Stomach (tissue), 9 donors: ENCODE results near the gene DGLUCY. TPM values are rescaled to one million over a fixed set of nuclear protein-coding genes. Genes with fewer than 3 reads are reported as not detected.
A peak's percentile ranks its signal among the peaks of the same experiment; 100 is the strongest.

Source experiments
- DNase-seq, 2 donors: peaks; one replicate each; pipeline versions ENCODE4 v3.0.0 to v3.0.0-alpha.2; 2013 to 2019
- H3K27ac ChIP-seq, 5 donors: fragments of 200-600 bp in 4 of 5; sonication (generic) in 4 of 5; one replicate each; pipeline ENCODE4 v1.5.1; 2013 to 2019; ENCODE audit warnings: mild to moderate bottlenecking in 1 of 5, moderate library complexity in 1 of 5
- H3K27me3 ChIP-seq, 3 donors: fragments of 200-600 bp; sonication (generic); one replicate each; pipeline ENCODE4 v1.5.1; 2017 to 2019; ENCODE audit warnings: mixed run types in 1 of 3
- H3K36me3 ChIP-seq, 4 donors: fragments of 200-600 bp; sonication (generic); 1 replicate in 3 of 4; 2 replicates in 1 of 4; pipeline ENCODE4 v1.5.1; 2016 to 2019
- H3K4me1 ChIP-seq, 4 donors: fragments of 200-600 bp; sonication (generic); one replicate each; pipeline ENCODE4 v1.5.1; 2016 to 2019
- H3K4me3 ChIP-seq, 4 donors: fragments of 200-600 bp; sonication (generic) in 3 of 4; one replicate each; pipeline ENCODE4 v1.5.1; 2016 to 2019; ENCODE audit warnings: mild to moderate bottlenecking in 1 of 4
- H3K9me3 ChIP-seq, 4 donors: fragments of 200-600 bp; sonication (generic); one replicate each; pipeline ENCODE4 v1.5.1; 2016 to 2019
- EP300 ChIP-seq: sonication (generic); formaldehyde crosslinking; IDR thresholded peaks from one replicate; pipeline ENCODE4 v1.6.1; 2017; ENCODE audit warnings: antibody characterized with exemption
- POLR2A ChIP-seq, 4 donors: fragments of 450-650 bp; IDR thresholded peaks; one replicate each; pipeline ENCODE4 v1.6.1; 2016; ENCODE audit warnings: antibody characterized with exemption in 4 of 4, control low read depth in 2 of 4, mild to moderate bottlenecking in 1 of 4, moderate library complexity in 1 of 4
- POLR2AphosphoS5 ChIP-seq, 3 donors: sonication (generic); formaldehyde crosslinking; IDR thresholded peaks; one replicate each; pipeline ENCODE4 v1.6.1; 2016; ENCODE audit warnings: antibody characterized with exemption in 3 of 3
- WGBS, 5 donors: extraction: QIAGEN DNeasy Blood & Tissue Kit in 3 of 5; methylation state at CpG; one replicate each; pipeline versions ENCODE4 v1.1.5 to v1.1.7; 2013 to 2018; 5-methylcytosine and 5-hydroxymethylcytosine counted together
- intact Hi-C: fragments of 100-400 bp; cut with DNase I; formaldehyde crosslinking; loops from one replicate; pipeline ENCODE4 v1.15.1; 2023; ENCODE audit warnings: low total_unique reads
- polyA plus RNA-seq, 3 donors: library from polyadenylated mRNA; stranded (reverse); fragments of 200-250 nt; gene quantifications; one replicate each; pipeline ENCODE4 v1.2.3, GENCODE V29; 2013
- total RNA-seq, 5 donors: library from RNA; depleted of rRNA; stranded (reverse); fragments of >200 nt; gene quantifications; one replicate each; pipeline versions ENCODE4 v1.1.0 to v1.2.3, GENCODE V29; 2014 to 2016
- TF ChIP-seq, protein P1 (sequence below), 7 experiments: fragments of 450-650 bp in 4 of 7; fragments of 200-600 bp in 3 of 7; sonication (generic) in 3 of 7; IDR thresholded peaks; one replicate each; pipeline ENCODE4 v1.5.1; 2016 to 2019; ENCODE audit warnings: antibody characterized with exemption in 7 of 7, control low read depth in 2 of 7, mild to moderate bottlenecking in 1 of 7
- donor health status: healthy with polysubstance abuse.
- donor health status: Bipolar disorder and iron deficiency.
- donor health status: healthy.

DGLUCY gene
- total and polyA plus RNA-seq, 8 donors, result 24.1 to 122 (median 67.1) TPM

DNA sequence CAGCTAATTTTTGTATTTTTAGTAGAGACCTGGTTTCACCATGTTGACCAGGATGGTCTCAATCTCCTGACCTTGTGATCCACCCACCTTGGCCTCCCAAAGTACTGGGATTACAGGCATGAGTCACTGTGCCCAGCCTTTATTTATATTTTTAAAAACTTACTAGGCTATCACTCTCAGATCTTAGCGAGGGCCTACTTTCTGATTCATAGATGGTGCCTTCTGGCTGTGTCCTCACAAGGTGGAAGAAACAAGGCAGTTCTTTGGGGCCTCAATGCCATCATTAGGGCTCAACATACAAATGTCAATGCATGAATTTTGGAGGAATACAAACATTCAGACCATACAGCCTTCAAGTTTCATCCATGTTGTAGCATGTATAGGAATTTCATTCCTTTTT, 2.4 kb upstream of the DGLUCY start:
- DNase-seq, result no peak
- H3K4me3 ChIP-seq, result no peak overlapping the region
- WGBS, 5 donors, result 50 to 70% (median 65%) methylated on average over 1 of the region's 1 CpG
- H3K9me3 ChIP-seq, result no peaks in the 10 kb centered on the region
- no peaks in the 10 kb centered on the region for H3K27me3 ChIP-seq
- intact Hi-C loops, result no loop called here
- peaks cover 23 to 71% (median 53%) of the 10 kb centered on the region in 4 donors for H3K4me1 ChIP-seq
- no peaks in the 10 kb centered on the region for H3K36me3 ChIP-seq
- no peak for TF ChIP-seq POLR2A (IDR thresholded peaks at IDR 0.05)
- peak in 1 of 3 donors; percentile 4 for TF ChIP-seq POLR2AphosphoS5 (IDR thresholded peaks at IDR 0.05)
- TF ChIP-seq EP300, result no peak
- TF ChIP-seq, protein P1, sequence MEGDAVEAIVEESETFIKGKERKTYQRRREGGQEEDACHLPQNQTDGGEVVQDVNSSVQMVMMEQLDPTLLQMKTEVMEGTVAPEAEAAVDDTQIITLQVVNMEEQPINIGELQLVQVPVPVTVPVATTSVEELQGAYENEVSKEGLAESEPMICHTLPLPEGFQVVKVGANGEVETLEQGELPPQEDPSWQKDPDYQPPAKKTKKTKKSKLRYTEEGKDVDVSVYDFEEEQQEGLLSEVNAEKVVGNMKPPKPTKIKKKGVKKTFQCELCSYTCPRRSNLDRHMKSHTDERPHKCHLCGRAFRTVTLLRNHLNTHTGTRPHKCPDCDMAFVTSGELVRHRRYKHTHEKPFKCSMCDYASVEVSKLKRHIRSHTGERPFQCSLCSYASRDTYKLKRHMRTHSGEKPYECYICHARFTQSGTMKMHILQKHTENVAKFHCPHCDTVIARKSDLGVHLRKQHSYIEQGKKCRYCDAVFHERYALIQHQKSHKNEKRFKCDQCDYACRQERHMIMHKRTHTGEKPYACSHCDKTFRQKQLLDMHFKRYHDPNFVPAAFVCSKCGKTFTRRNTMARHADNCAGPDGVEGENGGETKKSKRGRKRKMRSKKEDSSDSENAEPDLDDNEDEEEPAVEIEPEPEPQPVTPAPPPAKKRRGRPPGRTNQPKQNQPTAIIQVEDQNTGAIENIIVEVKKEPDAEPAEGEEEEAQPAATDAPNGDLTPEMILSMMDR (IDR thresholded peaks at IDR 0.05), result no peak
- peak overlapping the region in 2 of 5 donors; percentile 3 to 96 for H3K27ac ChIP-seq

DNA sequence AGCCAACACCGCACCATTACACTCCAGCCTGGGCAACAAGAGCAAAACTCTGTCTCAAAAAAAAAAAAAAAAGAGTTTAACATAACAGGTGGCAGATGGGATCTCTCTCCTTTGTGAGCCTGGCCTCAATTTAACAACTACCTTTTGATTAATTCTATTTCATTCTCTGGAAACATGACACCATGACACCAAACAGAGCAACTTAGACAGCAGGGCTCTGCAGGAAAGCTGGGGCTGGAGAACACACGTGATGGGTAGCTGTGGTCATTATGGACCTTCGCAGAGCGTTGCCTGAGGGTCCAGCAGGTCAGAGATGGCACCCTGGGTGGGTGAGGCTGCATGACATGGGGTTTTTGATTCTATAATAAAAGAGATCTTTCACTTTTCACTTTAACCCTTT, 1.7 kb upstream of the DGLUCY start:
- WGBS, 5 donors, result 89 to 97% (median 93%) methylated on average over 4 of the region's 4 CpGs
- peak overlapping the region in 2 of 5 donors; percentile 3 to 96 for H3K27ac ChIP-seq

DNA sequence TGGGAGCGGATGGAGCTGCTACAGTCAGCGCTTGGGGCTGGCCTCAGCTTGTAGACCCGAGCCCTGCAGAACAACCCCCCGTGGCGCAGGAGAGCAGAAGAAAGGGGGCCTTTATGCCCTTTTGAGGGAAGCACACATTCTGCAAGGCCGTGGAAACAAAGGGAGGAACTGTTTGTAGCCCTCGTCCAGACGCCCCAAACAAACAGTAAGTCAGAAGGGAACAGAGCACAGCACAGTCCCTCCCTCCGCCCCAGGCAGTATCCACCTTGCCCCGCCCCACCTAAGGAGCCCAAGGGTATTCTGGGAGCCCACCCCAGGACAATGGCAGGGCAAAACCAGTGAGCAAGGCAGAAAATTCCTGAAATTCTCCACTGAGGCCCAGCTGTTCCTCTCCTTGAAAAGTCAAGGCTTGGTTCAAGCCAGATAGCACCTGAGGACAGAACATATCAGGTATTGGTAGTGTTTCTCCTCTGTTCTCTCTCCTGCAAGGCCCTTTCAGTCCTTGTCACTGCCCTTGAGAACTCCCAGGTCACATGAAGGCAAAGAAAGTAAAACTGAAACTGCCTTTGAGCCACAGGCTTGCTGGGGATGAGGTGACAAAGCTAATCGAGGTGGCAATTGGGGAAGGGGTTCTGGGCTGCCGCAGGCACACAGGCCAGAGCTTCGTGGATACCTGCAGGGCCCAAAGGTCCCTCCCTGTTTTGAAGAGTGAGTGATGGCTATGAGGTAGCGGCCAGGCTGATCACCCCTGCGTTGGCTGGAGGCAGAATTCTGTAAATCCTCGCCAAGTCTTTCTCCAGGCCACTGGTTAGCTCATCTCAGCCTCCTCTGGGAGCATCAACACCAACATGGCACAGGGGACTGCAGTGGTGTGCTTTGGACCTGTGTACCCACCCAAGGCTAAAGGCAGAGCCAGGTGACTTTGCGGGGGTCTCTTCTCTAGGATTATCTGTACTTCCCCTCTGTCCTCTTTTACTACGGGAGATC, 499 bp downstream of the DGLUCY start:
- peaks cover 39 to 91% (median 64%) of the 10 kb centered on the region in 4 donors for H3K4me1 ChIP-seq
- peak; percentile 66 to 90 for DNase-seq
- WGBS, 5 donors, result 1 to 3% (median 2%) methylated on average over 15 to 18 of the region's 18 CpGs

More for the DNA sequence above, 1.7 kb upstream of the DGLUCY start:
- intact Hi-C loops, result no loop called here
- TF ChIP-seq POLR2AphosphoS5 (IDR thresholded peaks at IDR 0.05) (no peak), POLR2A (IDR thresholded peaks at IDR 0.05) (no peak), EP300 (no peak)
- TF ChIP-seq, protein P1 (IDR thresholded peaks at IDR 0.05), result no peak
- H3K9me3 ChIP-seq, result no peaks in the 10 kb centered on the region
- H3K4me3 ChIP-seq, result no peak overlapping the region
- no peaks in the 10 kb centered on the region for H3K27me3 ChIP-seq
- DNase-seq, result no peak
- H3K36me3 ChIP-seq, result no peaks in the 10 kb centered on the region
- H3K4me1 ChIP-seq, result peaks cover 31 to 79% (median 60%) of the 10 kb centered on the region in 4 donors

More for the DNA sequence above, 499 bp downstream of the DGLUCY start:
- Histone ChIP-seq H3K4me3 (peak overlapping the region; percentile 58 to 67 (median 61)), H3K27me3 (no peaks in the 10 kb centered on the region), H3K27ac (peak overlapping the region; percentile 95 to 98 (median 96)), H3K9me3 (no peaks in the 10 kb centered on the region), H3K36me3 (peaks cover 0 to 11% (median 2%) of the 10 kb centered on the region in 4 donors)
- intact Hi-C loops, result no loop called here
- TF ChIP-seq POLR2A (IDR thresholded peaks at IDR 0.05) (peak in 1 of 4 donors; percentile 30), POLR2AphosphoS5 (IDR thresholded peaks at IDR 0.05) (peak; percentile 64 to 92 (median 86))
- TF ChIP-seq, protein P1 (IDR thresholded peaks at IDR 0.05), result no peak
